Transverse colon (tissue), 4 donors: ENCODE measurements around the gene OR52I1. TPM values are rescaled to one million over a fixed set of nuclear protein-coding genes. Genes with fewer than 3 reads are reported as not detected.

Experiments used
- DNase-seq: peaks from one replicate; pipeline ENCODE4 v3.0.0-alpha.2; 2019
- H3K27ac ChIP-seq, 4 donors: fragments of 200-600 bp; sonication (generic); 2 replicates each; pipeline ENCODE4 v1.5.1; 2016 to 2018; ENCODE audit warnings: inconsistent platforms in 4 of 4
- H3K27me3 ChIP-seq: fragments of 200-600 bp; sonication (generic); 2 replicates; pipeline ENCODE4 v1.5.1; 2017; ENCODE audit warnings: inconsistent platforms
- H3K36me3 ChIP-seq, 4 donors: fragments of 200-600 bp; sonication (generic); 2 replicates each; pipeline ENCODE4 v1.5.1; 2017 to 2019; ENCODE audit warnings: inconsistent platforms in 4 of 4
- H3K4me1 ChIP-seq, 4 donors: fragments of 200-600 bp; sonication (generic); 2 replicates each; pipeline ENCODE4 v1.5.1; 2017 to 2020; ENCODE audit warnings: inconsistent platforms in 4 of 4
- H3K4me3 ChIP-seq, 4 donors: fragments of 200-600 bp; sonication (generic); 1 replicate in 1 of 4; 2 replicates in 3 of 4; pipeline versions ENCODE4 v1.5.1 to v1.6.1; 2017 to 2019; ENCODE audit warnings: inconsistent platforms in 4 of 4
- H3K9me3 ChIP-seq, 2 donors: fragments of 200-600 bp; sonication (generic); 2 replicates each; pipeline ENCODE4 v1.5.1; 2017 to 2019; ENCODE audit warnings: inconsistent platforms in 2 of 2
- EP300 ChIP-seq: sonication (generic); formaldehyde crosslinking; IDR thresholded peaks from one replicate; pipeline ENCODE4 v1.6.1; 2017; ENCODE audit warnings: antibody characterized with exemption, low read depth
- POLR2A ChIP-seq: fragments of 450-650 bp; IDR thresholded peaks from one replicate; pipeline ENCODE4 v1.6.1; 2016; ENCODE audit warnings: antibody characterized with exemption, mild to moderate bottlenecking, moderate library complexity
- POLR2AphosphoS5 ChIP-seq, 3 donors: sonication (generic); formaldehyde crosslinking; IDR thresholded peaks; one replicate each; pipeline ENCODE4 v1.6.1; 2016; ENCODE audit warnings: antibody characterized with exemption in 3 of 3
- WGBS, 2 donors: methylation state at CpG; one replicate each; pipeline ENCODE4 v1.1.5; 2018; ENCODE audit warnings: low coverage in 1 of 2; 5-methylcytosine and 5-hydroxymethylcytosine counted together
- in situ Hi-C, 4 donors: fragments of 200-750 bp; cut with MboI; loops; one replicate each; pipeline versions ENCODE4 v1.15.0 to v1.15.1; 2017; ENCODE audit warnings: low sequenced_read_pairs in 3 of 4, low pct_ligation_motif_present in 1 of 4, low pct_unique_long_range_greater_than_20kb in 1 of 4
- intact Hi-C: fragments of 100-400 bp; cut with DNase I; formaldehyde crosslinking; loops from one replicate; pipeline ENCODE4 v1.15.1; 2023; ENCODE audit warnings: low total_unique reads
- total RNA-seq, 4 donors: library from RNA; depleted of rRNA; stranded (reverse); fragments of >200 nt; gene quantifications; one replicate each; pipeline ENCODE4 v1.1.0, GENCODE V29; 2016
- TF ChIP-seq, protein P1 (sequence below), 5 experiments: fragments of 200-600 bp in 3 of 5; fragments of 450-650 bp in 2 of 5; sonication (generic) in 3 of 5; IDR thresholded peaks; 1 replicate in 2 of 5; 2 replicates in 3 of 5; pipeline ENCODE4 v1.5.1; 2016 to 2017; ENCODE audit warnings: antibody characterized with exemption in 5 of 5, inconsistent platforms in 3 of 5, mild to moderate bottlenecking in 2 of 5, moderate library complexity in 1 of 5

OR52I1 gene, protein sequence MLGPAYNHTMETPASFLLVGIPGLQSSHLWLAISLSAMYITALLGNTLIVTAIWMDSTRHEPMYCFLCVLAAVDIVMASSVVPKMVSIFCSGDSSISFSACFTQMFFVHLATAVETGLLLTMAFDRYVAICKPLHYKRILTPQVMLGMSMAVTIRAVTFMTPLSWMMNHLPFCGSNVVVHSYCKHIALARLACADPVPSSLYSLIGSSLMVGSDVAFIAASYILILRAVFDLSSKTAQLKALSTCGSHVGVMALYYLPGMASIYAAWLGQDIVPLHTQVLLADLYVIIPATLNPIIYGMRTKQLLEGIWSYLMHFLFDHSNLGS
- total RNA-seq = not detected

DNA sequence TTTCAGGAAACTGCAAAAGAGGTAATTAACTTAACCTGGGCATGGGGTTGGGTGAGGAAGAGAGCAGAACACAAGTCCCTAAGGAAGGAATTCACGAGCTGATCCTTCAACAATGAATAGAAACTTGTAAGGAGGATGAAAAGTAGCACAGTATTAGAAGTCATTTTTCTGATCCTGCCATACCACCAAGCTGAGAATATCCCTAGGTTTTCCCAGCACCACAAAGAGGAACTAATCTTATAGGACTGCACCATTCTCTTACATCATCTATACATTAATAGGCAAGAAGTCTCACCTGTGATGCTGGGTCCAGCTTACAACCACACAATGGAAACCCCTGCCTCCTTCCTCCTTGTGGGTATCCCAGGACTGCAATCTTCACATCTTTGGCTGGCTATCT lies at the start of gene OR52I1:
Gene OR52I1, plus strand, starts transcription at position 301 of the 400 bp plus-strand sequence. Its CDS starts 0 bp downstream, at position 301.
- Histone ChIP-seq H3K9me3 (no peaks in the 10 kb centered on the region), H3K4me1 (no peaks in the 10 kb centered on the region), H3K27ac (no peak within 1 kb of the TSS), H3K36me3 (peaks cover 0 to 6% (median 0%) of the 10 kb centered on the region in 4 donors), H3K4me3 (no peak within 1 kb of the TSS), H3K27me3 (no peaks in the 10 kb centered on the region)
- in situ Hi-C loops (no loop called here), intact Hi-C loops (no loop called here)
- WGBS, 2 donors = 67 to 75% methylated on average over 1 of the region's 1 CpG
- TF ChIP-seq EP300 = no peak
- TF ChIP-seq, protein P1, sequence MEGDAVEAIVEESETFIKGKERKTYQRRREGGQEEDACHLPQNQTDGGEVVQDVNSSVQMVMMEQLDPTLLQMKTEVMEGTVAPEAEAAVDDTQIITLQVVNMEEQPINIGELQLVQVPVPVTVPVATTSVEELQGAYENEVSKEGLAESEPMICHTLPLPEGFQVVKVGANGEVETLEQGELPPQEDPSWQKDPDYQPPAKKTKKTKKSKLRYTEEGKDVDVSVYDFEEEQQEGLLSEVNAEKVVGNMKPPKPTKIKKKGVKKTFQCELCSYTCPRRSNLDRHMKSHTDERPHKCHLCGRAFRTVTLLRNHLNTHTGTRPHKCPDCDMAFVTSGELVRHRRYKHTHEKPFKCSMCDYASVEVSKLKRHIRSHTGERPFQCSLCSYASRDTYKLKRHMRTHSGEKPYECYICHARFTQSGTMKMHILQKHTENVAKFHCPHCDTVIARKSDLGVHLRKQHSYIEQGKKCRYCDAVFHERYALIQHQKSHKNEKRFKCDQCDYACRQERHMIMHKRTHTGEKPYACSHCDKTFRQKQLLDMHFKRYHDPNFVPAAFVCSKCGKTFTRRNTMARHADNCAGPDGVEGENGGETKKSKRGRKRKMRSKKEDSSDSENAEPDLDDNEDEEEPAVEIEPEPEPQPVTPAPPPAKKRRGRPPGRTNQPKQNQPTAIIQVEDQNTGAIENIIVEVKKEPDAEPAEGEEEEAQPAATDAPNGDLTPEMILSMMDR (IDR thresholded peaks at IDR 0.05) = no peak
- TF ChIP-seq POLR2AphosphoS5 (IDR thresholded peaks at IDR 0.05) = no peak
- TF ChIP-seq POLR2A = no peak
- no peak for DNase-seq

DNA sequence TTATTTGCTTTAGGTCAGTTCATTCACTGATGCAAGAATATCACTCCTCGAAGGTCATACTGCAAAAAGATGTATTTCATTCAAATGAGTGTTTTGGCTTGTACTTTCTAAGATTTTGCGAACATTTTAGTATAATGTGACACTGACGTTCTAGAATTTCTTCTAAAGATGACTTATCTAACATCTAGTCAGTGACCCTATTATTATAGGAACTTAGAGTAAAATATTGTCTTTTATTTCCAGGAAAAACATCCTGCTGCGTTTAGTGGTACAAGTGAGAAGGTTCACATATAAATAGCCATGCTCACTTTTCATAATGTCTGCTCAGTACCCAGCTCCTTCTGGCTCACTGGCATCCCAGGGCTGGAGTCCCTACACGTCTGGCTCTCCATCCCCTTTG lies 48.9 kb upstream of the OR52I1 start, which contains the start of gene OR52M1:
Gene OR52M1, plus strand, starts transcription at position 301 of the 400 bp plus-strand sequence. Its CDS starts 0 bp downstream, at position 301.
- intact Hi-C loops = loop anchor here (5.0 kb wide), 1 partner anchor 753 kb away; no protein-coding TSS in a partner anchor
- Histone ChIP-seq H3K9me3 (no peaks in the 10 kb centered on the region), H3K27ac (no peak within 1 kb of the TSS), H3K4me3 (no peak within 1 kb of the TSS), H3K4me1 (peaks cover 0 to 12% (median 0%) of the 10 kb centered on the region in 4 donors), H3K27me3 (no peaks in the 10 kb centered on the region), H3K36me3 (no peaks in the 10 kb centered on the region)
- in situ Hi-C loops = no loop called here
- WGBS, 2 donors = 74 to 86% methylated on average over 4 to 5 of the region's 5 CpGs
- DNase-seq = no peak
- TF ChIP-seq EP300 (no peak), POLR2A (no peak), POLR2AphosphoS5 (IDR thresholded peaks at IDR 0.05) (no peak)
- TF ChIP-seq, protein P1 (IDR thresholded peaks at IDR 0.05) = no peak

DNA sequence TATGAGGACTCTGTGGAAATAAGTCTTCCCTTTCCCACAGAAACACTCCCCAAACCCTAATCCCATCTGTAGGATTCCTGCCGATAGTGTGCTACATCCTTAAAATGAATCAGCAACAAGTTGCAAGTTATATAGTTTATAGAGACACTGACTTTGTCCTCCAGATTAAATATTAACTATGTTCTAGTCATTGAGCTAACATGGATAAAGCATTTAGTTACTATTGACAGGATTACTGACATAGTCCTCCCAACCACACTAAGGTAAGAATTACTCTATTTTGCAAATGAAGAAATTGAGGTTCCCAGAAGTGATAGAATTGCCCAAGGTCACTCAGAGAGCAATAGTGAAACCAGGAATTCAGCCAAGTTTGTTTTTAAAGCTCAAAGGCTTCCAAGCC lies 47.0 kb upstream of the OR52I1 start:
- in situ Hi-C loops (no loop called here), intact Hi-C loops (loop anchor here (5.0 kb wide), 1 partner anchor 755 kb away; no protein-coding TSS in a partner anchor)
- H3K27me3 ChIP-seq = no peaks in the 10 kb centered on the region
- no peaks in the 10 kb centered on the region for H3K36me3 ChIP-seq
- H3K4me3 ChIP-seq = no peak overlapping the region
- no peaks in the 10 kb centered on the region for H3K9me3 ChIP-seq
- no peak for TF ChIP-seq POLR2A
- peak in 1 of 3 donors; percentile 9 for TF ChIP-seq POLR2AphosphoS5 (IDR thresholded peaks at IDR 0.05)
- H3K4me1 ChIP-seq = peaks cover 0 to 12% (median 0%) of the 10 kb centered on the region in 4 donors
- no peak for DNase-seq
- WGBS, 2 donors = 52 to 83% methylated on average over 1 of the region's 1 CpG
- H3K27ac ChIP-seq = peak overlapping the region in 2 of 4 donors; percentile 30 to 57

DNA sequence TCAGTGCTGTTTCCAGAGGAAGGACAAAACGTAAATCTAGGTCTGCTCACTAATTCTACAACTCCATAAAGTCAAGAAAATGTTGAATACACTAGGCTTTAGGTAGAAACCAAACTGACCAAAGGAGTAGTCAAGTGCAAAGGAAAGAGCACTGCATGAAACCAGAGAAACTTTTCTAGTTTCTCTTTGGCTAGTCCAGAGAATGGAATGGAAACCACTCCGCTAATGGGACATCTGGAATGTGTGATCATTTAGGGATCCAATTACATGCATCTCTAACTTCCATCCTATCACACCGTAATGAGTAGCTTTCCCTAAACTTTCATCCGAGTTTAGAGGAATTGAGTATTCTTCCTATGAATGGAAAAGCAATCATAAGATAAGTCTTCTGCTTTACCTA lies 46.4 kb upstream of the OR52I1 start:
- TF ChIP-seq POLR2A (no peak), EP300 (no peak), POLR2AphosphoS5 (IDR thresholded peaks at IDR 0.05) (no peak)
- TF ChIP-seq, protein P1 (IDR thresholded peaks at IDR 0.05) = no peak
- Histone ChIP-seq H3K4me1 (peaks cover 0 to 12% (median 0%) of the 10 kb centered on the region in 4 donors), H3K9me3 (no peaks in the 10 kb centered on the region), H3K36me3 (no peaks in the 10 kb centered on the region), H3K4me3 (no peak overlapping the region), H3K27me3 (no peaks in the 10 kb centered on the region), H3K27ac (peak overlapping the region in 2 of 4 donors; percentile 30 to 57)
- intact Hi-C loops (loop anchor here (5.0 kb wide), 1 partner anchor 755 kb away; no protein-coding TSS in a partner anchor), in situ Hi-C loops (no loop called here)
- 69 to 73% methylated on average over 4 of the region's 4 CpGs for WGBS, 2 donors
- no peak for DNase-seq
